ENCODE data around the gene SRC.

The SRC gene

GRCh38 chr20:37385176-37385575 lies 39.2 kb downstream of the SRC start:
- DNase-seq, result no peak

- no peak for DNase-seq
Observed at GRCh38 chr20:37385659-37386504, 39.9 kb downstream of the SRC start.

DNA sequence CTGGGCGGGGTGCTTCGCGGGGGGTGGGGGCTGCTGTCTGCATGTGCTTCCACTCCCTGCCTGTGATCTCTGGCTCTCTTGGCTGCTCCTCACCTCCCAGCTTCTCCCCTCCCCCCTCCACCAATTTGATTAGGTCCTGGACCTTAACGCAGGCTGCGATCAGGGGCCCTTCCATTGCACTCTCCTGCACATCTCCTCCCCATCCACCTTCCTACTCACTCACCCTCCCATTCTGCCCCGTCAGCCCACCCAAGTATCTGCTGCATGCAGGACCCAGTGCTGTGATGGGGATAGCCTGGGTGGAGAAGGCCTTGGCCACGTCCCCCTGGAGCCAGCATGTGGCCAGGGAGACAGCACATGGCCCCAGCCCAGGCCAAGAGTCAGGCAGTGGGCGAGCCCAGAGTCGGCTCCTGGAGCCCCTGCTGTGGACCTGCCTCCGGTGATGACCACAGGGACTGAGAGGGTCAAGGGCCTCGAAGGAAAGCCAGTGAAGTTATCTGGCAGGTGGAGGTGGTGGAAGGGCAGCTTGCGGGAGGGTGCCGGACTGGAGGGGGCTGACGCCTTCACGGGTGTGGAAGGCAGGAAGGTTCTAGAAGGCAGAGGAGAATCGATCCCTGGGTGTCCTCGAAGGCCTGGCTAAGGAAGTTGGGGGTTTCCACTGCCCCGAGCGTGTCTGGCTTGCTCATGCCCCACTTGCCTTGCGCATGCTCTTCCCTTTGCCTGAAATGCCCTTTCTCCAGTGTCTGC lies 40.7 kb downstream of the SRC start:
- peak; percentile 44 for DNase-seq

DNA sequence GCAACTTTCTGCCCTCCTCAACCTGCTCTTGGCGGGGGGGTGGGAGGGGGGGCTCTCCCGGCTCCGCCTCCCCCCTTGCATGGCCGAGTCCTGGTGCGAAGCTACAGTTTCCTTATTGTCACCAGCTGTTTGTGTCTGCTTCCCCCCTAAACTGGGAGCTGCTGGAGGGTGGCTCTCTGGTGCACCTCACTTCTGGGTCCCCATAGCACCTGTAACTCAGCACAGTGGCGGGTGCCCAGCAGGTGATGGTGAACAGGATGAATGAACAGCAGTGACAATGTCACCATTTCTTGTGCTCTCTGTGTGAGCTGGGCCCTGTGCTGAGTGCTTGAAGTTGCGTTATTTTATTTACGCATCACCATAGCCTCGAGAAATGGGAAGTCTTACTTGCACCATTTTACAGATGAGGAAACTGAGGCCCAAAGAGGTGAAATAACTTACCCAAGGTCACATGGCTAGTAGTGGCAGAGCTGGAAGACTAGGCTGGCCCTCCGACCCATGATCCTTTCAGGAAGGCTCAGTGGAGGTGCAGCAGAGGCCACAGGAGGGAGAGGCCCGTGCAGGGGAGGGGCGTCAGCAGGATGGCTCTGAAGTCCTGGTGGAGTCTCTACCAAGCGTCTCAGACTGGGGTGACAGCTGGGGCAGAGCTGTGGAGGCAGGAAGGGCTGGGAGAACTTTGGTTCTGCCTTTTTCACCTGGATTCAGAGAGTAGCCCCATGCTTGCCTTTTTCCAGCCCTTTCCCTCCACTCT lies 41.8 kb downstream of the SRC start:
- no peak for DNase-seq

GRCh38 chr20:37388831-37389230 lies 42.9 kb downstream of the SRC start:
- no peak for DNase-seq

DNA sequence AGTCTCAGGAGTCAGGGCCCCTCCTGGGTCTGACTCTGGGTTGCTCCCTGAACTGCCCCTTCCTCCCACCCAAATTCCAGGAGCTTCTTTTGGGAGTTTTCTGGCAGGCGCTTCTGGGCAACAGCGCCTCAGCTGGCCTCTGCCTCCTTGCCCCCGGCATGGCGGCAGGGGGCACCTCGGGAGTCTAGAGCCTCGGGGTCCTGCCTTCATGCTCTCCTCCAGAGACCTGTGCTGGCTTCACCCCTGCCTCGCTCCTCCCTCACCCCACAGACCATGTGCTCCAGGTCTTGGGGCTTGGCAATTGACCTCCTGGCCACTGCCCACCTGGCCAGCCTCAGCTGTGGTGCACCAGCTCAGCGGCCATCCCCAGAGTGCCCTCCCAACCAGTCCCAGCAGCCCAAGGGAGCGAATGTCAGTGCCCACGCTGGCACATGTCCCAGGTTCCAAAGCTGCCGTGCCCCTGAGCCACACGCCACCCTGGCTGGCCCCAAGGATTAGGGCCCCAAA lies 43.4 kb downstream of the SRC start:
- no peak for DNase-seq

DNA sequence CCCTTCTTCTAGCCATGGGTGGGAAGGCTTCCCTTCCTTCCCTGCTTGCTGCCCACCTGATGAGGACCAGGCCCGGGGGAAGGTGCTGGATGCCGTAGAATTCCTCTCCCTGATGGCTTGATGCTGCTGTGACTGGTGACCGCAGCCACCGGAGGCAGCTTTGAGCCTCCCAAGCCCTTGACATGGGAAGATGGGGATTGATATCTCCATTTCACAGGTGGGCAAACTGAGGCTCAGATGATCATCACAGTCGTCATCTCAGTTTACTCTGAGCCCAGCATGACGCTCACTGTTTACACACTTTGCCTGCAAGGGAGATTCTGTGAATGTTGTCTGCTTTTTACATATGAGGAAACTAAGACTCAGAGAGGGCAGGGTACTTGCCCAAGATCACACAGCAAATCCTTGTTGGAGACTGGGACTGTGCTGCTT lies 43.9 kb downstream of the SRC start:
- no peak for DNase-seq

- no peak for DNase-seq
Observed at GRCh38 chr20:37390503-37390890, 44.6 kb downstream of the SRC start.

DNA sequence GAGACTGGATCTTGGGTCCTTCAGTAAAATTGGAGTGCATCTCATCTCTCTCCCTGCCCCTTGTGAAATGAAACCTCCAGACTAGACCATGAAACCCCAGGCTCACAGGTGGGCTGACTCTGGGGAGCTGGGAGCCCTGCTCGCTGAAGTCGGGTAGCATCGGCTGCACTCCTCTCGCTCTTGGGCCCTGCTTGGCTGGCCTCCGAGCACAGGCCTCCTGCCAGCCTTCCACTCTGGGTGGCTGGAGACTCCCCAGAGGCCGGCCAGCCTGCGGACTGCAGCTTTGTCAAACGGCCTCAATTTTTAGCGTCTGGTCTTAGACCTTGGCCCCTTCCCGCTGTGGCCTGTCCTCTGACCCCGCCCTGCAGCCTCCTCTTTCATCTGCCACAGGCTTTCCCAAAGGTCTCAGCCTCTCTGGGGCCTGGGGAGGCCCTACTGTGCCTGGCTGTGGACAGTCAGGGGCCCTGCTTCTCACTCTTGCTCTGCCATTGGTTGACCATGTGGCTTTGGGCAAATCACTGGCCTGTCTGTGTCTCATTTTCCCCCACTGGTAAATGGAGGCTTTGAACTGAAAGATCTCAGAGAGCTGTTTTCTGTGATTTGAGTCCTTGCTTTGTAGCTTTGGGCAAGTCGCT lies 45.1 kb downstream of the SRC start:
- no peak for DNase-seq

DNA sequence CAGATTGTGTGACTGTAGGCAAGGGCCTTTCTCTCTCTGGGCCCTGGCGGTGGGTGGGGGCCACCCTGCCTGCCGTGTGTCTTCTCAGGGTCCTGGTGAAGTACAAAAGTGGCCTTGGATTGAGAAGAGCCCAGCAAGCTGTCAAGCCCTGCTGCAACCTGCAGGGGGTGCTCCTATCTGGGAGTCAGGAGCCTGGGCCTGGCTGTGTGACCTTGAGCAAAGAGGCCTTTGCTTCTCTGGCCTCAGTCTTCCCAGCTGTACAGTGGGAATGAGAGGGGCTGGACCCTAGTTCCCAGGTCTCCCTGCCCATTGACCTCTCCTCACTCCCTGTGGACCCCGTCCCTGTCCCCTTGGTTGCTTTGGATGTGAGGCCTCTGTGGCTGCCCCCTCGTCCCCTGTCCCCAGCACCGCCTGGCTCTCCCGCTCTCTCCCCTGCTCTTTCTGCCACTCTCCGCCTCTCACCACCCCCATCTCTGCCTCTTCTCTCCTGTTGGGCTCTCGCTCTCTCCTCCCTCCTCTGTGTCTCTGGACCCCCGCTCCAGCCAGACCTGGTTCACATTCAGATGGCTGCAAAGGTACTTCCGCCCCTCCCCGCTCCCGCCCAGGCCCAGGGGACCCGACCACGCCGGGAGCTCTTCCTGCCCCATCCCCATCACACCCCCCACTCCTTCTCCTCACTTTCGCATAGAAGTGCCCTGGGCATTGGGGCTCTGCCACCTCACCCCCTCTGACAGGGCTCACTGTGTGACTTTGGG lies 46.7 kb downstream of the SRC start:
- DNase-seq, result no peak

DNA sequence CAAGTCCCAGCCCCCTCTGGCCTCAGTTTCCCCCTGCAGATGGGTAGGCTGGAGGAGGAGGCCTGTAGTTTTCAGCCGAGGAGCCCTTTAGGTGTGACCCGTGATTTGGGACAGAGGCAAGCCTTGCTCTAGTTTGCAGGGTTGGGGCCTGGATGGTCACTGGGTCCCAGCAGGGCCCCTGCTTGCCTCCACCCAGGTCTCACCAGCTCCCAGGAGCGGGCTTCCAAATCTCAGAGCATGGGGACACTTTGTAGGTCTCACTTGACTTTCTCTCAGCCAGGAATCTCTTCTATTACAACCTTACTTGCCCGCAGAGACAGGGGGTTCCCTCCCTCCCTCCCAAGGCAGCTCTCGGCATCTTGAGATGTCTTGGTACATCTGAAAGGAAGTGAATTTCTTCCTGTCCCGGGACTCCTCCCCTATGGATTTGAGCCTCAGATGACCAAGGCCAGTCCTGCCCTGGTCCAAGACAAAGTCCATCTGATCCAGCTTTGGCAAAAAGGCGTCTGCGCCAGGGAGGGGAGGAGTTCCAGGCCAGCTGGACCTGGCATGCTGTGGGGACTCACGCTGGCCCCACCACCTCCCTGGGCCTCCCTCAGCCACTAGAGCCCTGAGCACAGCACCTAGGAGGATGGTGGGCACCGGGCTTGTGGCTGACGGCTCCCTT lies 47.4 kb downstream of the SRC start:
- DNase-seq, result no peak

DNA sequence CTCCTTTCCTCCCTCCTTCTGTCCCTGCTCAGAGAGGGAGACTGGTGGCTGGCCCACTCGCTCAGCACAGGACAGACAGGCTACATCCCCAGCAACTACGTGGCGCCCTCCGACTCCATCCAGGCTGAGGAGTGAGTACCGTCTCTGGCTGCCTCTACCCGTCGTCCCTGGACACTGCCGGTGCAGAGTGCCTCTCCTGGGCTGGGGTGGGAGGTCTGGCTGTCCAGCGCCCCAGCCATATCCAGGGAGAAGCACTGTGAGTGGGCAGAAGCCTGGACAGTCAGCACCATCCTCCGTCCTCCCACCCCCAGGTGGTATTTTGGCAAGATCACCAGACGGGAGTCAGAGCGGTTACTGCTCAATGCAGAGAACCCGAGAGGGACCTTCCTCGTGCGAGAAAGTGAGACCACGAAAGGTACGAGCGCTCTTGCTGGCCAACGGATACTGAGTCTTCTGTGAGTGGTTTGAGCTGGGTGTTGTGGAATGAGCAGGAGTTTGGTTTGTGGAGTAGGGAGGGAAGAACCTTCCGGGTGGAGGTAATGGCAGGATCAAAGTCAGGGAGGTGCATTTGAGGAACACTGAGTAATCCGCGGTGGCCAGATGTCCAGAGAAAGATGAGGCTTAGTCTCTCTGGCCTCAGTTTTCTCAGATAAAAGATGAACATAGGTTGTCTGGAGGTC lies 48.1 kb downstream of the SRC start:
- DNase-seq, result no peak

DNA sequence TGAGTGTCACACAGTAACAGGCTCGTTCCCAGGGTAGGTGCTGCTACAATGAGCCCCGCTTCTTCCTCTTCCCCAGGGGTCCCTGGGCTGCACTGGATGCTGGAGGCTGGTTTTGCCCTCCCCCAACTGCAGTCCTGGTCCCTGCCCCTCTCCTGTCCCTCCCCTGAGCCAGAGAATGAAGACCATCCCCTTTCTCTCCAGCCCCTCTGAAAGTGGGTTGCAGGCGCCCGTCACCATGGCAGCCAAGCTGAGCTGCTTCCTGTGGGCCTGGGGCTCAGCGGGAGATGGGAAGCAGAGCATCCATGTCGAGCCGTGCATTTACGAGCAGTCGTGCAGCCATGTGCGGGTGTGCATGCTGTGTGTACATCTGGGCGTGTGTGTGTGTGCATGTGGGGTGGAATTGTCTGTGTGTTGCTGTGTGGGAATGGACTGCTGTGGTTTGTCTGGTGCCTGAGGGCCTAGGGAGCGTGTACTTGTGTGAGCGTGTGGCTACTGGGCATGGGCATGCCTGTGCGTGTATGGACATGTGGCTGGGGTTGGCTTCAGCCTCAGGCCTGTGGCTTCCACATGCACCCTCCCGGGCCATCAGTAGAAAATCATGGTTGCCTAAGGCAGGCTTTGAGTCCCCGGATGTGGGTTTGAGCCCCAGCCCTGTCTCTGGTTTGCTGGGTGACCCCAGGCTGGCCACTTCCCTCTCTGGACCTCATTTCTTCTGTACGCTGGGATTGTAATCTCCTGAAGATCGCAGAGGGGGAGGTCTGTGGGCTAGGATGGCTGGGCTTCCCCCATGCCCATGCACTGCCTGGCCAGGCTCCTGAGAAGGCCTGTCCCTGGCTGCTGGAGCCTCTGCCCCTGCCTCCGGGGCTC lies 48.8 kb downstream of the SRC start:
- DNase-seq, result no peak

- no peak for DNase-seq
Observed at GRCh38 chr20:37395410-37395797, 49.5 kb downstream of the SRC start.

DNA sequence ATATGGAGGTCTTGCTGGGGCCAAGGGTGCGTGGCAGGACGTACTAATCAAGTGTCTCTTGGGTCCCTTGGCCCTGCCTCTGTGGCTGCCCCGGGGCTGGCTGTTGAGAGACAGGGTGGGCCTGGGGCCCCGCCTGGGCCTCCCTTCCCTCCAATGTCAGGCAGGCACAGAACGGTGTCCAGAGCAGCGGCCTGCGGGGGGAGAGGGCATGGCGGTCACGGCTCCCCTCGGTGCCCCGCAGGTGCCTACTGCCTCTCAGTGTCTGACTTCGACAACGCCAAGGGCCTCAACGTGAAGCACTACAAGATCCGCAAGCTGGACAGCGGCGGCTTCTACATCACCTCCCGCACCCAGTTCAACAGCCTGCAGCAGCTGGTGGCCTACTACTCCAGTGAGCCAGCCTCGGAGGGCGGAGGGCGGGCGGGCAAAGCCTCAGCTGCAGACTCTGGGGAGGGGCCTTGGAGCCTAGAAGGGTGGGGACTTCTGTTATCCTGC lies 50.0 kb downstream of the SRC start:
- DNase-seq, result no peak

- DNase-seq, result no peak
Observed at GRCh38 chr20:37396416-37397075, 50.6 kb downstream of the SRC start.

GRCh38 chr20:37397076-37397953 lies 51.4 kb downstream of the SRC start:
- no peak for DNase-seq
